NB4 (cell line): ENCODE data around the gene ADAD2.

Experiments used
- CTCF ChIP-seq: IDR thresholded peaks from one replicate; pipeline ENCODE4 v1.5.1; 2012; ENCODE audit warnings: low read depth, low read length
- MAX ChIP-seq: IDR thresholded peaks from 2 replicates; pipeline ENCODE4 v1.6.1; 2011; ENCODE audit warnings: low read depth, low read length
- MYC ChIP-seq: IDR thresholded peaks from 2 replicates; pipeline ENCODE4 v1.6.1; 2011; ENCODE audit warnings: low read depth, low read length
- POLR2A ChIP-seq: IDR thresholded peaks from 2 replicates; pipeline ENCODE4 v1.6.1; 2011; ENCODE audit warnings: mild to moderate bottlenecking; ENCODE audit not compliant: insufficient read length; ENCODE audit errors: extremely low read depth

GRCh38 chr16:84193480-84193879, 2.5 kb downstream of the ADAD2 start:
- TF ChIP-seq POLR2A: no peak
- TF ChIP-seq CTCF: no peak
- TF ChIP-seq MAX: no peak
- TF ChIP-seq MYC: no peak
